Forelimb muscle (tissue), 1 donor: ENCODE data around the gene RDM1. TPM values are rescaled to one million over a fixed set of nuclear protein-coding genes. Genes with fewer than 3 reads are reported as not detected.

ENCODE experiments used
- DNase-seq: peaks from one replicate; pipeline ENCODE4 v3.0.0-alpha.2; 2013; ENCODE audit warnings: low read depth
- polyA plus RNA-seq: library from polyadenylated mRNA; unstranded; fragments of 120-200 nt; gene quantifications from one replicate; pipeline ENCODE4 v1.2.1, GENCODE V29; 2013; ENCODE audit not compliant: insufficient read length

The RDM1 gene
- polyA plus RNA-seq, 1 donor: 0.28 TPM

DNA sequence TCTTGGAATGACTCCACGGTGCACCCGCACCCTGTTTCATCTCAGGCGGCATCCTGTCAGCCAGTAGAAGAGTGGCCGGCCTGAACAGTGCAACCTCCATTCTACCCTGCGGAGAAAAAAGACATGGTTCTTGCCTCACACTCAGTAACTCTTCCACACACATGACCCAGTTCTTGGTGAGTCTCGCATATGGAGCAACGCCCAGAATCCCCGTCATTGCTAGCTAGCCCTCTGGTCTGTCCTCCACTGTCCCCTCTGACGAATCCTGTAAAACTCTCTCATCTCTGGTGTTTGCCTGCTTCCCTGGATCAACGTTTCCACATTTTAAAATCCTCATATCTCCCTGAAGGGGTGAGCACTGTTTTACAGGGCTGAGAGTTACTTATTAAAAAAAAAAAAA is 4.2 kb upstream of the RDM1 start:
- DNase-seq: no peak

DNA sequence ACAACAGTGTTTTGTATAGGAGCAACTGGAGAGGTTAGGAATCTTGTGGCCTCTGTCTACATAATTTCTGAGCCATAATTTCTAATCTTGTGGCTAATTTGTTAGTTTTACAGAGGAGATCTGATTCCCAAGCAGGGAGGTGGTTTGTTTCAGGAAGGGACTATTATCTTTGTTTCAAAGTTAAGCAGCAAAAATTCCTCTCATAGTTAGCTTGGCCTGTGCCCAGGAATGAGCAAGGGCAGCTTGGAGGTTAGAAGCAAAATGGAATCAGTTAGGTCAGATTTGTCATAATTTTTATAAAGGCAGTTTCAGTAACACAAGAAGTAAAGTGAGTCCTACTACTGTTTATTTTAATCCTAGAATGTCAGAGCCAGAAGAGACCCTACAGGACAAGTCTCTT is 2.0 kb upstream of the RDM1 start:
- no peak for DNase-seq

DNA sequence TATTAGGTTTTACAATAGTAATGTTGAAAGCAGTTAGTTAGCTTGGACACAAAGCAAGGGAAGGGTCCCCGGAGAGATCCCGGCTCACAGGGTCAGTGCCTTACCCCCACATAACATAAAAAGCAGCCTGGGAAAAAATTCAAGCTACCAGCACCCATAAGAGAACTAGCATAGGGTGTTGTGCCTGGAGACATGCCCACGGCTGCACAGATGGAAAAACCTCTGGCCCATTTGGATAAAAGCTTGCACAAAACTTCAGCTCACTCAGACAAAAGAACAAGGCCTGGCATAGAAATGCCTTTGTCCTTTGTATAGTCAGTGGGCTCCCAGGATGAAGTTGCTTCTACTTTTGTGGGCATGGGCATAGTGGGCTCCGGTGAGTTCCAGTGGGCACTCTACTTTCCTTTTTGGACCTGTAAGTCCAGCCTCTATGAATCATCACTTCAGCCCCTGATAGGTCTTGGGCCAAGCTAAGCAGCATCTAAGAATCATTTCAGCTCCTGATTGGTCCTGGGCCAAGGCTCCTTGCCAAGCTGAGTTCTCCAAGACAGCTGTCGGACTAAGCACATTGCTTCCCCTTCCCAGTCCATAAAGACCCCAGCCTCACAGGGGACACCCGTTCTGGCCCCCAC is 1.3 kb upstream of the RDM1 start:
- DNase-seq: peak; percentile 6

DNA sequence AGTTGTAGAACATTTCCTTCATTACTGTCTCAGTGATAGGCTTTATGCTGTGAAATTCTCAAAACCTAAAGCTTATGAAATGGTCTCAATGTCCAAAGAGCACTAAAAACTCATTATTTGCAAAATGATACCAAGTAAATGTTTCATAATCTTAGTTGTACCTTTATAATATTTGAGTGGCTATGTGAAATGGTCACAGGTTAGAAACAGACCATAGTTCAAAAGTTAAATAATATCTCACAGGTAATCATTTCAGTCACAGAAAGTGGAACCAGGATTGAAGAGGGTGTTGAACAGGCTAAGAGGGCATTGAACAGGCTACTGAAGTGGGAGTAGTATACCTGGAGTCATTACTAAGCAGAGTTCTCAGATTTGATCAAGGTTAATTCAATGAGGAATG is 2.9 kb downstream of the RDM1 start:
- no peak for DNase-seq

DNA sequence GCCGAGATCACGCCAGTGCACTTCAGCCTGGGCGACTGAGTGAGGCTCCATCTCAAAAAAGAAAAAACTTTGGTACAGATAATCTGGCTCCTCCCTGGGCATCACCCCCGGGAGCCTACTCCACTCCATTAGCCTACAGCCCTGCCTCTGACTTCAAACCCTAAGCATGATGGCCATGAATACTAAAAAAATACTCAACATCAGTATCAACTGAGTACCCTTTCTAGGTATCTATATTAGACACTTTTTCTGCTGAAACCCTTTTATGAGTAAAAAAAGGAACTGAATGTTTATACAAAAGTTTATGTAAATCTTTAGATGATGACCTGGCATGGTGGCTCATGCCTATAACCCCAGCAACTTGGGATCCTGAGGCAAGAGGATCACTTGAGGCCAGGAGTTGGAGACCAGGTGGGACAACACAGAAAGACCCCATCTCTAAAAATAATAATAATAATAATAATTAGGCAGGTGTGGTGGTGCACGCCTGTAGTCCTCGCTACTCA is 6.9 kb downstream of the RDM1 start:
- DNase-seq: no peak

DNA sequence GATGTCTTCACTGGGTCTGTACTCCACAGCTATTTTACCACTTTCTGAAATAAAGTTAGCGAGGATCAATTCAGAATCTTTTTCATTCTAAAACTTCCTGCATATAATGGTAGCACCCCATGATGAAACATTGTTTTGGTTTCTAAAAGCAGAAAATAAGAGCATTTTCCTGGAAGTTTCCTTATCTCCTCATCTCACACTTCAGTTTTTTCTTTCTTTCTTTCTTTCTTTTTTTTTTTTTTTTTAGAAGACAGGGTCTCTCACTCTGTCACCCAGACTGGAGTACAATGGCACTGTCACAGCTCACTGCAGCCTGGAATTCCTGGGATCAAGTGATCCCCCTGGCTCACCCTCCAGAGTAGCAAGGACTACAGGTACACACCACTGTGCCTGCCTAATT is 10.3 kb downstream of the RDM1 start:
- no peak for DNase-seq

DNA sequence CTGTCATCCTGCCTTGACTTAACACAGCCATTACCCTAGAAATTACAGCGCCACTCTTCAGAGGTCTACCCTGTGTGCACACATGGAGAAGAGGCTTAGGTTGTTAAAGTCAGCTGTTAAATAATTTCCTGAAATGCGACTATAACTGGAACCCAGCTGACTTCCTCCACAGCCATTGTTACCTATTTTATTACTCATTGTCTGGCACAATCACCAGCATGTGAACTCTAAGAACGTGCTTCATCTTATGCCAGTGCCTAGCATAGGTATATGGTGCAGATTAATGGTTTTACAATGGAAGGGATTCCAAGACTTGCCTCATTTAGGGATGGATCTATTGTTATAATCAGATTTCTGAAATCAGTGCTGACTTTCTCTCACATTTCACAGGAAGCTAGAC is 11.9 kb downstream of the RDM1 start:
- DNase-seq: no peak

DNA sequence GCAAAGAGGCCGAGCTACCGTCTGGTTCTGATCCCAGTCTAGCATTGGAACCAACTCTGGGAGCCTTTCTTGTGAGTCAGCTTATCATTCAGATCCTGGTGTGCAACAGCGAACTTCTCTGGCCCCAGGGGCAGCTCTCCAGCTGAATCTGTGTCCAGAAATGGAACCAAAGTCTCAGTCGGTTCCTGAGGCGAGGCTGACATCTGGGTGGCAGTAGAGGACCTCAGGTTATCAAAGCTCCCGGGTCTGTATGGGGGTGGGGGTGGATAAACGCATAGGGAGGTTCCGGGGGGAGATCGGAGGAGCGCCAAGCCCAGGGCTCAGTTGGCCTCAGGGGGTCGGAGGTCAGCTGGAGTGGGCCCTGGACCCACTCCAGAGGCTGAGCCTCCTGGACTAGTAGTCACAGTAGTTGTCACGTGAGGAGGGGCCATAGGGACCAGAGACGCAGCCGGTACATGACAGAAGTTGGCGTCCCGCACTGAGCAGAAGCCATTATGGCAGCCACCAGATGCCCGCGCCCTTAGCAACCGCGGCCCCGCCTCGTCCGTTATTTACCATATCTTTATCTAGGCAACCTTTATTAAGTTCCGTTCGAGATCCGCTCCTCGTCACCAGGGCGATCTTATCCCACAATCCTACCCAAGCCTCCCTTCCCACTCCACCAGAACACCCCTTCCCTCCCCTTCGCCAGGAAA is 12.9 kb downstream of the RDM1 start:
- DNase-seq: no peak

DNA sequence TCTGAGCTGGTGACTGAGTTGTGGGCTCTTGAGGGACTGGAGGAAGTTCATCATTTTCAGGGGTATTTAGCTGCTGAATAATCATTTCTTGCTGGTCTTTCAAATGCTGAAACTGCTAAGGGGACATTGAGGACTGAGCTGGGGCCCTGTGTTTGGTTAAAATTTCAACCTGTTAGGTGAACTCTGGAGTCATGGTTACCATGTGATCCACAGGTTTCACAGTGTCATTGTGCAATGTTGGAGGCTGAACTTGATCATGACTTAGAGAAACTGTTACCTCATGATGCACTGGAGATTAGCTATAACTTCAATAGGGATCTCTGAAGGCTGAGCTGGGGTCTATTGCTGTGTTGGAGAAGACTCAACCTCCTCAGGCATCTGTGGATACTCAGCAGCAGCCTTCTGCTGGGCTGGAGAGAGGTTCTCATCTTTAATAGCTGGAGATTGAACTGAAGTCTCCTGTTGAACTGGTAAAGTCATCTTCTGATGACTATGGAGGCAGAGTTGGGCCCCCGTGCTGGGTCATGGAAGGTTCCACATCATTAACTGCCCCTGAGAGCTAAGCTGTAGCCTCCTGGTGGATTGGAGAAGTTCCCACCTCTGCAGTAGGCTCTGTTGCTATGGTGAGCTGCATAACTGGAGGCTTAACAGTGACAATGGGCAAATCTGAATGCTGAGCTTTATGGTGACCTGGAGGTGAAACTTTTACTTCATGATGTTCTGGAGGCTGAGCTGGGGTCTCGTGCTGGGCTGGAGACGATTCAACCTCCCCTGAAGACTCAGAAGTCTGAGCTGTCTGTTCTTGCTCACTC is 15.2 kb downstream of the RDM1 start:
- no peak for DNase-seq

DNA sequence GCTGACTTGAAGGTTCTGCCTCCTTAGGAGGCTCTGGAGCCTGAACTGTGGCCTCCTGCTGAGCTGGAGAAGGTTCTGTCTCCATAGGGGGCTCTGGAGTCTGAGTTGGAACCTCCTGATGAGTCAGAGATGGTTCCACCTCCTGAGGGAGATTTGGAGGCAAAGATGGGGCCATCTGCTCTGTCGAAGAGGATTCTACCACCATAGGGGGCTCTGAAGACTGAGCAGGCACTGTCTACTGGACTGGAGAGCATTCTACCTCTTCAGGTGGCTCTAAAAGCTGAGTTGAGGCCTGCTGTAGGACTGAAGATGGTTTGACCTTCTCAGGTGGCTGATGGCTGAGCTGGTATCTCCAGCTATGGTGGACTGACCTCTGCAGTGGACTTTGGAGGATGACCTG is 16.2 kb downstream of the RDM1 start:
- DNase-seq: no peak

DNA sequence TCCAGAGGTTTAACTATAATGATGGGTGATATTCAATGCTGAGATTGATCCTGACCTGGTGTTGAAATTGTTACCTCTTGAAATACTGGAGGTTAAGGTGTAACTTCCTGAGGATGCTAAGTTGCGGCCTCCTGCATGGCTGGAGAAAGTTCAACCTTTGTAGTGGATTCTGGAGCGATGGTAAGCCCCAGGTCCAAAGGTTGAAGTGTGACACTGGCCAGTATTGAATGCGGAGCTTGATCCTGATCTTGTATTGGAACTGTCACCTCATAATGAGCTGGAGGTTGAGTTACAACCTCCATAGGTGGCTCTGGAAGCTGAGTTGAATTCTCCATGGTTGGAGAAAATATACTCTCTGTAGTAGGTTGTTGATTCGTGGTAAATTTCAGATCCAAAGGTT is 17.0 kb downstream of the RDM1 start:
- no peak for DNase-seq

DNA sequence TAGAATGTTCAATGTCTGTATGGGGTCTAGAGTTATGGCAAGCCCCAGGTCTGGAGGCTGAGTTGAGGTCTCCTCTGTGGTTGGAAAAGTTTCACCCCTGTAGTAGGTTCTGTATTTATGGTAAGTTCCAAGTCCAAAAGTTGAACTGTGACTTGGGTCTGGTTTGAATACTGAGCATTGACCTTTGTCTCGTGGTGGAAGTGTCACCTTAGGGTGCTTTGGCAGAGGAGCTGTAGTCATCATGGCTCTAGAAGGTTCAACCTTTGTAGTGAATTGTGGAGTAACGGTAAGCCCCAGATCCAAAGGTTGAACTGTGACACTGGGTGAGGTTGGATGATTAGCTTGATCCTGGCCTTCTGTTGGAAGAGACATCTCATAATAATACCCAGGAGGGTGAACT is 17.6 kb downstream of the RDM1 start:
- DNase-seq: no peak

DNA sequence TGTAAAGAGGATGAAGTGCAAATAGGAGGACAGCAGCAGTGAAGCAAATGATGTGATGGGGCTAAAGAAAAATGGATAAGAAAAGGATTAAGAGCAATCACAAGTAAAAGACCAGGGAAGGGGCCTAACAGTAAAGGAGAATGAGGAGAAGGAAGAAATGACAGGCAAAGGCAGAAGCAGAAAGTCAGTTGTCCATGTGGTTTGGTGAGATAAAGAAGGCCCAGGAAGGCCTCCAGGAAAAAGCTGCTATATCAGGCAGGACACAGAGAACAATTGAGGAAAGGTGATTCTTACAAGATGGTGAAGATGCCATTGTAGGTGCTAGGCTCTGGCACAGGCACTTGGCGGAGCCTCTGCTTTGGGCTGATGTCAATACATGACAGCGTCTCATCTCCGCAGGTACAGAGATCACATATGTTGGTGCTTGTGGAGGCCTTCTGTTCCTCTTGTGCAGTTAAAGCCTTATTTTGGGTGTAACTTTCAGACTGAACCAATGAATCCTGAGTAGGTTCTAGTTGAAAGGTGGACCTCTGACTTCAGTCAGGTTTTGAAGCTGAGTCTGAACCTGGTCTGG is 18.1 kb downstream of the RDM1 start:
- DNase-seq: no peak

DNA sequence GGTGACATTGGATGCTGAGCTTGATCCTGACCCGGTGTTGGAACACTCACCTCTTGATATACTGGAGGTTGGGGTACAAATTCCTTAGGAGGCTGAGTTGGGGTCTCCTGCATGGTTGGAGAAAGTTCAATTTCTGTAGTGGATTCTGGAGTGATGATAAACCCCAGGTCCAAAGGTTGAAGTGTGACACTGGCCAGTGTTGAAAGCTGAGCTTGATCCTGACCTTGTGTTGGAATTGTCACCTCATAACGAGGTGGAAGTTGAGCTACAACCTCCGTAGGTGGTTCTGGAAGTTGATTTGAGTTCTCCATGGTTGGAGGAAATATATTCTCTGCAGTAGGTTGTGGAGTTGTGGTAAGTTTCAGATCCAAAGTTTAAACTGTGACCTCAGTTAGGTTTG is 21.2 kb downstream of the RDM1 start:
- DNase-seq: no peak

DNA sequence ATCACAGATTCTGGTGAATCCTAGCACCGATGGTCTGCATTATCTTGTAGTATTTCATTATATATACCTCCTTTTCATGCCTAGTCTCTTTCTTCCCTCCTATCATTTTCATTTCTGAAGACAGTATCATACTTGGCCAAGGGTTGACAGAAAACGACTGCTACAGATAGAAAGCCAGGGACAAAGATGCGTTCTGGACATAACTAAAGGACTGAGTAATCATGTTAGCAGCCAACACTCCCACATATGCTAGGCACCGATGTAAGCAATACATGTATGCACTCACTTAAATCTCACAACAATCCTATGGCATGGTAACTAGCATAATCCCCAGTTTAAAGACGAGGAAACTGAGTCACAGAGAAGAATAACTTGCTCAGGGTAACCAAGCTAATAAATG is 22.9 kb downstream of the RDM1 start:
- DNase-seq: no peak

DNA sequence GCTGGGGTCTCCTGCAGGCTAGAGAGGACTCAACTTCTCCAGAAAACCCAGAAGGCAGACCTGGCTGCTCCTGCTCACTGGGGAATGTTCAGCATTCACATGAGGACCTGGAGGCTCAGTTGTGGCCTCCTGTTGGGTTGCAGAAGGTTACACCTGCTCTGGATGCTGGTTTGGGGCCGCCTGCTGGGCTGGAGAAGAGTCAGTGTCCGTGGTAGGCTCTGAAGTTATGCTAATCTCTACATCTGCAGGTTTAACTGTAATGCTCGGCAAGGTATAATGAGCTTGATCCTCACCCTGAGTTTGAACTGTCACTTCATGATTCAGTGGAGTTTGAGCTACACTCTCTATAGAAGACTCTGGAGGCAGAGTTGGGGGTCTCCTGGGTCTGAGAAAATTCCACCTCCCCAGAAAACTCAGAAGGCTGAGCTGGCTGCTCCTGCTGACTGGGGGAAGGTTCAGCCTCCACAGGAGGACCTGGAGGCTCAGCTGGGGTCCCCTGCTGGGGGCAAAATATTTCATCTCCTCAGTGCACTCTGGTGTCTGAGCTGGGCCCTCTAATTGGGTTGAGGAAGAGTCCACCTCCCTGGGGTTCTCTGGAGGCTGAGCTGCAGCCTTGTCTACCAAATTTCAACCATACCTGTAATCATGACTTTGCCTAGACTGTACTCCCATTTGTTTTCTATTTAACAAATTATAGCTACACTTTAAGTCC is 23.5 kb downstream of the RDM1 start:
- no peak for DNase-seq

DNA sequence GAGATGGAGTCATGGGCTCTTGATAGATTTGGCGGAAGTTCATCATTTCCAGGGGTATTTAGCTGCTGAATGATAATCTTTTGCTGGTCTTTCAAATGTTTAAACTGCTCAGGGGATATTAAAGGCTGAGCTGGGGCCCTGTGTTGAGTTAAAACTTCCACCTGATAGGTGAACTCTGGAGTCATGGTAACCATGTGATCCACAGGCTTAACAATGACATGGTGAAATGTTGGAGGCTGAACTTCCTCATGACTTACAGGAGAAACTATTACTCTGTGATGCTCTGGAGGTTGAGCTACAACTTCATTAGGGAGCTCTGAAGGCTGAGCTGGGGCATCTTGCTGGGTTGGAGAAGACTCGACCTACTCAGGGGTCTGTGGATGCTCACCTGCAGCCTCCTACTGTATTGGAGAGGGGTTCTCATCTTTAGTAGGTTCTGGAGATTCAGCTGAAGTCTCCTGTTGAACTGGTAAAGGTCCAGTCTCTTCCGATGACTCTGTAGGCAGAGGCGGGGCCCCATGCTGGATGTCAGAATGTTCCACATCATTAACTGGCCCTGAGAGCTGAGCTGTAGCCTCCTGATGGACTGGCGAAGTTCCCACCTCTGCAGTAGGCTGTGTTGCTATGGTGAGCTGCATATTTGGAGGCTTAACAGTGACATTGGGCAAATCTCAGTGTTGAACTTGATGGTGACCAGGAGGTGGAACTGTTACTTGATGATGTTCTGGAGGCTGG is 24.2 kb downstream of the RDM1 start:
- DNase-seq: no peak

DNA sequence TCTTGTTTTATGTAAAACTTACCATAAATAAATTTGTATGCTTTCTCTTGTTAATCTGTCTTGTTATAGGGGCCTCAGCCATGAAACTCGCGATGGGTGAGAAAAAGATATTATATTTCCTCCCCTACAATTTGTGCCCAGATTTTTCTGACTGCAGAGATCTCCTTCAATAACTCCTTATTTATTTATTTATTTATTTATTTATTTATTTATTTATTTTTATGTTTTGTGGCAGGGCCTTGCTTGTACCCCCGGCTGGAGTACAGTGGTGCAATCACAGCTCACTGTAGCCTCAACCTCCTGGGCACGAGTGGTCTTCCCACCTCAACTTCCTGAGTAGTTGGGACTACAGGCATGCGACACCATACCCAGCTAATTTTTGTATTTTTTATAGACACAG is 27.1 kb downstream of the RDM1 start:
- no peak for DNase-seq

DNA sequence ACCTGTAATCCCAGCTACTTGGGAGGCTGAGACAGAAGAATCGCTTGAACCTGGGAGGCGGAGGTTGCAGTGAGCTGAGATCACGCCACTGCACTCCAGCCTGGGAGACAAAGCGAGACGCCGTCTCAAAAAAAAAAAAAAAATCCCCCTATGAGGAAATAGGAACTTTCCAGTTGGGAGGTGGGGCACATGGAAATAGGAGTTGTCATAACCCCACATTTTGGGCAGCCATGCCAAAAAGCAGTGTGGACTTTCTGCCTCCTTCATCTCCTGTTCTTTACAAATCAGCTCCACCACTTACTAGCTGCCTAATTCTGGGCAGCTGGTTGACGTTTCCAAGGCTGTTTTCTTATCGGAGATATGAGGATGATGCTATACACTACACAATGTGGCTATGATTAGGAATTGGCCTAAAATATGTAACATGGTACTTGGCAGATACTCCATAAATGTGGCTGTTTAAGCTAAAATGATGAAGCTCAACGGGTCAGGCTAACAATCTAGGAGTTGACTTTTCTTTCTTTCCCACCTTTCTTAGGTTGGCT is 28.9 kb downstream of the RDM1 start:
- no peak for DNase-seq

DNA sequence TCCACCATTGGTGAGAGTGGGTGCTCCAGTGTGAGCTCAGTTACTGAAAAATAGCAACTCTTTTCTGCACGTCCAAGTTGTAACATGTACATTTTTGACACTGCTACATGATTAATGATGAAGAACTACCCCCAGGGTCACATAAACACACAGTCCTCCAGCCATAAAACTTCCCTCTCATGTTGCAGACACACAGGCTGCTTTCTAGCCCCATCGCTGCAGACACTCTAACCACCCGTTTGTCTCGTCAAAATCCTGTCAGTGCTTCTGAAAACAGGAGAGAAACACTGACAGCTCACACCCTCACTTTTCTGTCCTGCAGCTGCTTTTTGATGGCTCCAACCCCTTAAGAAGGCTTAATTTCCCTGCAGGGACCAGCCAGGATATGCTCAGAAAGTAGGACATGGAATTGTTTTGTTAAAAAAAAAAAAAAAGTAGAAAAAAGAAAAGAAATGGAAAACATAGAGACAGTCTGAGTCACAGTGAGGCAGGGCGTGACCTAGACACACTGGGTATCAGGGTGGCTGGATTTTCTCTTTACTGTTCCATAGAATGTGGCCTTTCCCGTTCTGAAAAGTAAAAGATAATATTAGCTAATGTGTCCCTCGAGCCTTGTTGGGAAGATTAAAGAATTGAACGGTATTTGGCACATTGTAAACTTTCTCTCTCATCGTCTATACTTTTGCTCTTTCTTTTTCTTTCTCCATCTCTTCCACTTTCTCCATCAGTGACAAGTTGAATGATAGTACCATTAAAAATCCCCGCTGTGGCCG is 29.7 kb downstream of the RDM1 start:
- DNase-seq: no peak
